Measurements from ENCODE around the gene LRRC10B. TPM values are rescaled to one million over a fixed set of nuclear protein-coding genes. Genes with fewer than 3 reads are reported as not detected.

Gene LRRC10B
- total RNA-seq, 4 donors from 2014 or later = 0.35 to 2.5 TPM; not detected in 2

- Histone ChIP-seq H3K9me3 (no peaks in the 10 kb centered on the region), H3K4me1 (peaks cover 0 to 60% (median 10%) of the 10 kb centered on the region in 4 donors), H3K36me3 (no peaks in the 10 kb centered on the region), H3K27ac (peak overlapping the region in 1 of 4 donors; percentile 17), H3K27me3 (peaks cover 0 to 10% of the 10 kb centered on the region in 2 donors), H3K4me3 (no peak overlapping the region)
- TF ChIP-seq POLR2A (IDR thresholded peaks at IDR 0.05) = no peak
- TF ChIP-seq CTCF (IDR thresholded peaks at IDR 0.05) = no peak
- peak in 1 of 3 donors; percentile 71 for DNase-seq
Measured at GRCh38 chr11:61512435-61512834, 3.9 kb downstream of the LRRC10B start.

GRCh38 chr11:61513143-61513765 is 4.7 kb downstream of the LRRC10B start:
- Histone ChIP-seq H3K9me3 (no peaks in the 10 kb centered on the region), H3K27me3 (peaks cover 0 to 10% of the 10 kb centered on the region in 2 donors), H3K4me1 (peaks cover 0 to 53% (median 10%) of the 10 kb centered on the region in 4 donors), H3K4me3 (no peak overlapping the region), H3K27ac (no peak overlapping the region), H3K36me3 (no peaks in the 10 kb centered on the region)
- TF ChIP-seq CTCF (IDR thresholded peaks at IDR 0.05) = no peak
- no peak for TF ChIP-seq POLR2A (IDR thresholded peaks at IDR 0.05)
- DNase-seq = no peak

GRCh38 chr11:61514050-61514917 is 5.7 kb downstream of the LRRC10B start:
- no peak for DNase-seq
- Histone ChIP-seq H3K9me3 (no peaks in the 10 kb centered on the region), H3K4me3 (no peak overlapping the region), H3K36me3 (no peaks in the 10 kb centered on the region), H3K4me1 (peaks cover 0 to 45% (median 4%) of the 10 kb centered on the region in 4 donors), H3K27ac (no peak overlapping the region), H3K27me3 (peaks cover 0 to 10% of the 10 kb centered on the region in 2 donors)
- TF ChIP-seq POLR2A (IDR thresholded peaks at IDR 0.05) = no peak
- TF ChIP-seq CTCF (IDR thresholded peaks at IDR 0.05) = no peak

- Histone ChIP-seq H3K27ac (no peak overlapping the region), H3K36me3 (no peaks in the 10 kb centered on the region), H3K9me3 (no peaks in the 10 kb centered on the region), H3K4me1 (peaks cover 0 to 31% (median 2%) of the 10 kb centered on the region in 4 donors), H3K27me3 (no peaks in the 10 kb centered on the region), H3K4me3 (no peak overlapping the region)
- no peak for DNase-seq
- TF ChIP-seq POLR2A (IDR thresholded peaks at IDR 0.05) = no peak
- TF ChIP-seq CTCF (IDR thresholded peaks at IDR 0.05) = no peak
Measured at GRCh38 chr11:61515686-61516085, 7.1 kb downstream of the LRRC10B start.

GRCh38 chr11:61516191-61516590 is 7.6 kb downstream of the LRRC10B start:
- H3K4me3 ChIP-seq = no peak overlapping the region
- TF ChIP-seq CTCF (IDR thresholded peaks at IDR 0.05) = no peak
- TF ChIP-seq POLR2A (IDR thresholded peaks at IDR 0.05) = no peak
- no peaks in the 10 kb centered on the region for H3K36me3 ChIP-seq
- peaks cover 0 to 26% (median 2%) of the 10 kb centered on the region in 4 donors for H3K4me1 ChIP-seq
- H3K9me3 ChIP-seq = no peaks in the 10 kb centered on the region
- DNase-seq = no peak
- H3K27ac ChIP-seq = no peak overlapping the region
- H3K27me3 ChIP-seq = no peaks in the 10 kb centered on the region
